ENCODE measurements around the gene ENDOV.

Gene ENDOV

DNA sequence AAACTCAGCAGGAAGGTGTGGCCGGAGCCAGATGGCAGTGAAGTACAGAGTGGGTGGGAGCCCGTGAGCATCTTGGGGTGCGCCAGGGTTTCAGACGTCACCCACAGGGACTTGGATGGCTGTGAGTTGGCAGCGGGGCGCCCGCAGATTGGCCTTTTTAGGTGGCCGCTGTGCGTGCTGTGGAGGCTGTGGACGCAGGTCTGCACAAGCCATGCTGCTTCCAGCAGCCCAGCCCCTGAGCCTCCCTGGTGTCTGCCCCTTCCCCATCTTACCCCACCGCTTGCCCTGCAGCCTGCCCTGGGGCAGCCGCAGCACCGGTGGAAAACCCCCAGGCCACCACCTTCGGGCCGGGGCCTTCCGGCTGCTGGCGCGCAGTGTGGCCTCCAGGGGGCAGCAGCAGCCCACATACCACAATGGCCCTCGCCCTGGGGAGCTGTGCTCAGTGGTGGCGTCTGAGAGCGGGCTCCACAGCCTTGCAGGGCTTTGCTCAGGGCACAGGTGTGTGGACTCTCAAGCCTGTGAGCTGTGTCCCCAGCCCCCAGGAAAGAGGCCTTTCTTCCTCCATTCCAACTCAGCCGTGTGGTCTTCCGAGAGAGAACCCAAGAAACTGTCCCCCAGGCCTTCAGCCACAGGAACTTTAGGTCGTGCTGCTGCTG is 11.8 kb downstream of the ENDOV start:
- no peak overlapping the region for H3K4me3 ChIP-seq (ENCODE audit: control insufficient read depth, low read depth, low read length)
- TF ChIP-seq, protein P1, sequence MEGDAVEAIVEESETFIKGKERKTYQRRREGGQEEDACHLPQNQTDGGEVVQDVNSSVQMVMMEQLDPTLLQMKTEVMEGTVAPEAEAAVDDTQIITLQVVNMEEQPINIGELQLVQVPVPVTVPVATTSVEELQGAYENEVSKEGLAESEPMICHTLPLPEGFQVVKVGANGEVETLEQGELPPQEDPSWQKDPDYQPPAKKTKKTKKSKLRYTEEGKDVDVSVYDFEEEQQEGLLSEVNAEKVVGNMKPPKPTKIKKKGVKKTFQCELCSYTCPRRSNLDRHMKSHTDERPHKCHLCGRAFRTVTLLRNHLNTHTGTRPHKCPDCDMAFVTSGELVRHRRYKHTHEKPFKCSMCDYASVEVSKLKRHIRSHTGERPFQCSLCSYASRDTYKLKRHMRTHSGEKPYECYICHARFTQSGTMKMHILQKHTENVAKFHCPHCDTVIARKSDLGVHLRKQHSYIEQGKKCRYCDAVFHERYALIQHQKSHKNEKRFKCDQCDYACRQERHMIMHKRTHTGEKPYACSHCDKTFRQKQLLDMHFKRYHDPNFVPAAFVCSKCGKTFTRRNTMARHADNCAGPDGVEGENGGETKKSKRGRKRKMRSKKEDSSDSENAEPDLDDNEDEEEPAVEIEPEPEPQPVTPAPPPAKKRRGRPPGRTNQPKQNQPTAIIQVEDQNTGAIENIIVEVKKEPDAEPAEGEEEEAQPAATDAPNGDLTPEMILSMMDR (IDR thresholded peaks at IDR 0.05; ENCODE audit: control insufficient read depth, insufficient read depth, low read depth, low read length, missing control alignments) = peak; percentile 98

DNA sequence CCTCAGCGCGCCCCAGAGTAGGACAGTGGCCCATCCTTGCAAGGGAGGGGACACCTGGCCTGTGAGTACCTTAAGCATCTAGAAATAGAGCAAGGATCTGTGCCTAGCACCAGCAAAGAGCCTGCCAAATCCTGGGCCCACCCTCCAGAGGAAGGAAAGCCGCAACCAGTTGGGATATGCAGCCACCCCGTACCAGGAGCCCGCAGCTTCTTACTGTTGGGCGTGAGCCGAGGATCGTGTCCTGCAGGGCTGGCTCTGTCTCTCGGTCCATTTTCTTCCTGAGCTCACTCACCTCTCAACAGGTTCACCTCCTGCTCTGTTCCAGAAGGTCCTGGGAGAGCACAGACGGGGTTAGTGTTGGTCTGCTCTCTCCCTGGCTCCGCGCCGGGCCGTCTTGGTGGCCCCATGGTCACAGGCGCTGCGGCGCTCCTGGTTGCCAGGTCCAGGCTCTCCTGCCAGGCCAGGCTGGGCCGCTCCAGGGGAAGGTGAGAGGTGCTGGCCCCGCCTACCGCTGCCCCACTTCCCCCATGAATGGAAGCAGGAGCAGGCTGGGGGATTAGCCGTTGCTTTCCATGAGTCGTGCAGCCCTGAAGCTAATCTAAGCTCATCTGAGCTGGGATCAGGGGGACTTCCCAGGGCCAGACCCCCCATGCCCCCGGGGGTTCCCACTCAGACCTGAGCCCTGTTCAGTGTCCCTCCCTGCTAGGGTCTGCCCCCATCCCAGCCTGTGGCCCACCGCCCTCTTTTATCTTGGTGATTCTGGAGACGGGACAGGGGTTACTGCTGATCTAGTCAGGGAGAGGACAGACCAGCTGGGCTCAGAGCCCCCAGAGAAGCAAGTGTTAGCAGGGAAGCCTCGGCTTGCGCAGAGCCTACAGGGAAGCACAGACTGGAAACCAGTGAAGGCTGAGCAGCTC is 12.7 kb downstream of the ENDOV start:
- DNase-seq (ENCODE audit: low read depth) = no peak
- TF ChIP-seq, protein P1 (IDR thresholded peaks at IDR 0.05; ENCODE audit: control insufficient read depth, insufficient read depth, low read depth, low read length, missing control alignments) = no peak
- H3K4me3 ChIP-seq (ENCODE audit: control insufficient read depth, low read depth, low read length) = no peak overlapping the region

More for the DNA sequence above, 11.8 kb downstream of the ENDOV start:
- no peak for DNase-seq (ENCODE audit: low read depth)

DNA sequence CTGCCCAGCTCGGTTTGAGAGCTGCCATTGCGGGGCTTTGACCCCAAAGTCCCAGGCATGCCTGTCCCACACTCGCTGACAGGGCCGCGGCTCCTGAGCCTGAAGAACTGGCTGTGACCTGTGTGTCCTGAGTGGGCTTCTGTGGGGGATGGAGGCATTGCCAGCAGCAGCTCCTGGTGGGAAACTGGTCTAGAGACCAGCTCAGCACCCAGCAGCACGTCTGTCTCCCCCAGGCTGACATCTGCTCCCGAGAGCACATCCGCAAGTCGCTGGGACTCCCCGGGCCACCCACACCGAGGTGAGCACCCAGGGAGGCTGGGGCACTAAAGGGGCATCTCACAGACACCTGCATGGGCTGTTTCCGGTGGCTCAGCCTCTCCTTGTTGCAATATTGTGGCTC is 13.4 kb downstream of the ENDOV start:
- TF ChIP-seq, protein P1 (IDR thresholded peaks at IDR 0.05; ENCODE audit: control insufficient read depth, insufficient read depth, low read depth, low read length, missing control alignments) = no peak
- H3K4me3 ChIP-seq (ENCODE audit: control insufficient read depth, low read depth, low read length) = no peak overlapping the region
- DNase-seq (ENCODE audit: low read depth) = no peak

DNA sequence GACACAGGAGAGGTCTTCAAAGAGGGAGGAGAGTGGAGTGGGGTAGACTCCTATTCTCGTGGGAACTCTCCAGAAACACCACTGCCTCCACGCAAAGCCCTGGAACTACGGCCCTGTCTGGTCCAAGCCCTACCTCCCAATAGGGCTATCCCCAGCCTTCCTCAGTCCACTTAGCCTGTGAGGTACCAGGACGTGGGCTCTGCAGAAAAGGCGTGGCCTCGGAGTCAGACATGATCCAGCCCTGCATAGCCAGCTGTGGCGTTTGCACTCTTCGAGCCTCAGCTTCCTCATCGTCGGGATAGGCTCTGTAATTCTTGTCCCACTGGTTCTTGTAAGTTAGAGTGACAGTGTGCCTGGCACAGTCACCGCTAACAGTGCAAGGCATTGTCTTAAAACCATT is 13.8 kb downstream of the ENDOV start:
- TF ChIP-seq, protein P1 (IDR thresholded peaks at IDR 0.05; ENCODE audit: control insufficient read depth, insufficient read depth, low read depth, low read length, missing control alignments) = no peak
- no peak for DNase-seq (ENCODE audit: low read depth)
- no peak overlapping the region for H3K4me3 ChIP-seq (ENCODE audit: control insufficient read depth, low read depth, low read length)

DNA sequence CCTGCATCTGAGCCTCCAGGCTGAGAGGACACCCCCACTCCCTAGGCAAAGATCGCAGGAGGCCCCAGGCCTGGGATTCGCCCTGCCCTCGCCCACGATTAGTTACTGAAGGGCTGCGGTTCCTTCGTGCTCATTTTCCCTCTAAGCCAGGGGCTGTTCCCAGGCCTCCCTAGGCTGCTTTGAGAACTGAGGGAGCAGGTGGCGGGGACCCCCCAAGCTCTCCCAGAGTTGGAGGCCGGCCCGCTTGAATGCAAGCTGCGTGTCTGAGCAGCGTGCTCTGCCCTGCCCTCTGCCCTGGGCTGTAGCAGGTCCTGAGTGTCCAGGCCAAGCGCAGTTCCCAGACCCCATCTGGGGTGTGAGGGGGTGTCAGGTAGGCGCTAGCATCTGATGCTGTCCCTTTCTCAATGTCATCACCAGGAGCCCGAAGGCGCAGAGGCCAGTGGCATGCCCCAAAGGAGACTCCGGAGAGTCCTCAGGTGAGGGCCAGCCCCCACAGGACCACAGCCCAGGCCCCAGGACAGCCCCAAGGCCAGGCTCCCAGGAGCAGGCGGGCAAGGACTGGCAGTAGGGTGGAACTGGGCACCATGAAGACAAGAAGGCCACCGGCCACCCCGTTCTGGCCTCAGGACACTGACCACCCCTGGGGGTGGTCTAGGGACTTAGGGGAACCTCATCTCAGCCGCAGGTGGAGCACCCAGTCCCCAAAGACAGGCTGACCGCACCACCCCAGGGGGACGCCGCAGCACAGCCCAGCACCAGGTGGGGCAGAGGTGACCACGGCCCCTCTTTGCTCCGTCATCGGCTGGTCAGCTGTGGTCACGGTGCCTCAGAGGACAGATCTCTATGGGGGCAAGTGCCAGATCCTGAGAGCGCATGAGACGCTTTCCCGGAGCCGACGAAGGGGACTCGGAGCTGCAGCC is 14.6 kb downstream of the ENDOV start:
- DNase-seq (ENCODE audit: low read depth) = no peak
- no peak overlapping the region for H3K4me3 ChIP-seq (ENCODE audit: control insufficient read depth, low read depth, low read length)
- TF ChIP-seq, protein P1 (IDR thresholded peaks at IDR 0.05; ENCODE audit: control insufficient read depth, insufficient read depth, low read depth, low read length, missing control alignments) = no peak

Measured in AG09309 (cell line).